Osteoblast (primary cell): ENCODE results near the gene LMAN2. TPM values are rescaled to one million over a fixed set of nuclear protein-coding genes. Genes with fewer than 3 reads are reported as not detected.

Experiments used
- DNase-seq: peaks from one replicate; pipeline ENCODE4 v3.0.0; 2011; ENCODE audit warnings: low spot score, mixed read lengths; ENCODE audit not compliant: insufficient read length; ENCODE audit errors: missing footprints
- H2AFZ ChIP-seq: 2 replicates; pipeline ENCODE4 v1.6.0; 2011; ENCODE audit warnings: mild to moderate bottlenecking, low read length
- H3K27ac ChIP-seq: 2 replicates; pipeline ENCODE4 v1.5.1; 2011; ENCODE audit warnings: mild to moderate bottlenecking, low read depth, low read length, moderate library complexity
- H3K27me3 ChIP-seq: 2 replicates; pipeline ENCODE4 v1.6.0; 2012; ENCODE audit warnings: mild to moderate bottlenecking, control low read depth, inconsistent platforms, low read length, moderate library complexity; ENCODE audit not compliant: insufficient read depth
- H3K36me3 ChIP-seq: 2 replicates; pipeline ENCODE4 v1.5.1; 2011; ENCODE audit warnings: mild to moderate bottlenecking, low read length, control low read depth, moderate library complexity; ENCODE audit not compliant: insufficient read depth
- H3K4me1 ChIP-seq: 2 replicates; pipeline ENCODE4 v1.5.1; 2011; ENCODE audit warnings: mild to moderate bottlenecking, low read length, control low read depth, moderate library complexity; ENCODE audit not compliant: insufficient read depth
- H3K4me2 ChIP-seq: 2 replicates; pipeline ENCODE4 v1.6.0; 2011; ENCODE audit warnings: mild to moderate bottlenecking, low read length; ENCODE audit not compliant: insufficient read depth
- H3K4me3 ChIP-seq: fragments of 200-600 bp; sonication (generic); 3 replicates; pipeline ENCODE4 v1.5.1; 2012; ENCODE audit warnings: mild to moderate bottlenecking, low read length, inconsistent platforms; ENCODE audit not compliant: insufficient read depth
- H3K79me2 ChIP-seq: 2 replicates; pipeline ENCODE4 v1.6.0; 2012; ENCODE audit warnings: mild to moderate bottlenecking, low read length, control low read depth, inconsistent platforms; ENCODE audit not compliant: insufficient read depth
- H3K9me3 ChIP-seq: 2 replicates; pipeline ENCODE4 v1.5.1; 2011; ENCODE audit warnings: low read depth, low read length, control low read depth
- H4K20me1 ChIP-seq: 2 replicates; pipeline ENCODE4 v1.6.0; 2012; ENCODE audit warnings: mild to moderate bottlenecking, low read length, control low read depth; ENCODE audit not compliant: insufficient read depth
- CTCF ChIP-seq: IDR thresholded peaks from 2 replicates; pipeline ENCODE4 v1.5.1; 2011; ENCODE audit warnings: mild to moderate bottlenecking, low read depth, low read length, moderate library complexity; ENCODE audit errors: extremely low read depth
- total RNA-seq: library from RNA; depleted of rRNA; stranded (reverse); fragments of >200 nt; gene quantifications from 2 replicates; pipeline ENCODE4 v1.2.3, GENCODE V29; 2012

Gene LMAN2
- total RNA-seq, 1 donor = 356 TPM

GRCh38 chr5:177366528-177367322, 15.3 kb upstream of the LMAN2 start:
- TF ChIP-seq CTCF = no peak
- DNase-seq = peak; percentile 100
- peak overlapping the region; percentile 70 for H3K4me3 ChIP-seq
- peak overlapping the region; percentile 76 for H3K4me2 ChIP-seq
- H2AFZ ChIP-seq = peak overlapping the region; percentile 88
- no peaks in the 10 kb centered on the region for H3K79me2 ChIP-seq
- H4K20me1 ChIP-seq = no peaks in the 10 kb centered on the region
- peaks cover 13% of the 10 kb centered on the region for H3K4me1 ChIP-seq
- H3K36me3 ChIP-seq = no peaks in the 10 kb centered on the region
- no peaks in the 10 kb centered on the region for H3K27me3 ChIP-seq
- H3K27ac ChIP-seq = no peak overlapping the region
- no peaks in the 10 kb centered on the region for H3K9me3 ChIP-seq

- H3K4me2 ChIP-seq = peak overlapping the region; percentile 76
These were observed 14.5 kb upstream of the LMAN2 start for GRCh38 chr5:177365845-177366527.

DNA sequence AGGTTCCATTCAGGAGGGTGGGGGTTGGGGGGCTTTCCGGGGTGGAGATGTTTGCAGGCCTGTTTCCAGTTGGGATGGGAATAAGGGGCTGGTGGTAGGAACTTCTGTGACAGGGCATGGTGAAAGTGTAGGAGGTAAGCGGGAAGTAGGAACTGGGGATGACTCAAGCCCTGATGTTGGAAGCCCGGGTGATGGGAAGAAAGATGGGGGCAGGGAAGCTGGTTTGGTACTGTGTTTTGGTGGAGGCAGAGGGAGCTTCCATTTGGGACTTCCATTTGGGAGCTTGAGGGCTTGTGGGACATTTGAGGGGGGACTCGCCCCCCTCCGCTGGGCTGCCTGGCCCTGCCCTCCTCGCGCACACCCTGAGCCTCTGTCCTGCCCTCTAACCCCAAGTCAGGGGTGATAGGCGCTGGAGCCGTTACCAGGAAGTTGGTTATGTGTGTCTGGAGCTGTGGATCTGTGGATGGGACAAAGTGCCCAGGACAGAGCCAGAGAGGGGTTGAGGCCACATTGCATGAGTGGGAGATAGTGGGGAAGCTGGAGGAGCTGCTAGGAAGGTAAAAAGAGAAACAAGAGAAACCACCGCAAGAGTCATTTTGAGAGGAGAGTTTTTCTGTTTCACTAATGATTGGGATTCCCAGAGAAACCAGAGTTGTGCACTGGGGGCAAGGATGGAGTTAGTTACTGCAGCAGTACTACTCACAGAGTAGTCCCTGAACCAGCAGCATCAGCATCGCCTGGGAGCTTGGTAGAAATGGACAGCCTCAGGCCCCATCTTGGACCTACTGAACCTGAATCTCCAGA, 12.9 kb upstream of the LMAN2 start:
- Histone ChIP-seq H3K4me2 (no peak overlapping the region), H3K9me3 (no peaks in the 10 kb centered on the region), H3K36me3 (no peaks in the 10 kb centered on the region), H4K20me1 (no peaks in the 10 kb centered on the region), H3K27me3 (no peaks in the 10 kb centered on the region), H3K27ac (no peak overlapping the region), H3K4me3 (no peak overlapping the region), H3K4me1 (peaks cover 9% of the 10 kb centered on the region), H3K79me2 (no peaks in the 10 kb centered on the region), H2AFZ (no peak overlapping the region)
- DNase-seq = peak; percentile 92
- TF ChIP-seq CTCF = no peak

More at GRCh38 chr5:177365845-177366527, 14.5 kb upstream of the LMAN2 start:
- TF ChIP-seq CTCF = no peak
- peaks cover 9% of the 10 kb centered on the region for H3K4me1 ChIP-seq
- H3K36me3 ChIP-seq = no peaks in the 10 kb centered on the region
- H3K27me3 ChIP-seq = no peaks in the 10 kb centered on the region
- H3K4me3 ChIP-seq = no peak overlapping the region
- no peak overlapping the region for H3K27ac ChIP-seq
- no peaks in the 10 kb centered on the region for H3K9me3 ChIP-seq
- no peaks in the 10 kb centered on the region for H3K79me2 ChIP-seq
- no peaks in the 10 kb centered on the region for H4K20me1 ChIP-seq
- DNase-seq = peak; percentile 82
- H2AFZ ChIP-seq = peak overlapping the region; percentile 88
